GM12878 (cell line): ENCODE results near the gene CAPN15. TPM values are rescaled to one million over a fixed set of nuclear protein-coding genes. Genes with fewer than 3 reads are reported as not detected.

Source experiments
- ATAC-seq: fragments of 200-7000 bp; cut with Tn5 transposase; 3 replicates; pipeline ENCODE4 v1.9.1; 2020; ENCODE audit warnings: mild to moderate bottlenecking, moderate library complexity
- BruUV-seq: library from RNA; stranded (reverse); fragments of 400-500 nt; replicated peaks from 2 replicates; lab custom pipeline; 2021; lab: Mats Ljungman, UMichigan
- CTCF ChIA-PET: fragments of 300-600 bp; sonication (Branson Sonifier 250); formaldehyde crosslinking; extraction: SDS; loops from one replicate; lab custom pipeline; 2021; ENCODE audit warnings: inconsistent platforms; lab: Yijun Ruan, JAX
- POLR2A ChIA-PET: fragments of 350-600 bp; formaldehyde crosslinking; extraction: SDS; loops from one replicate; lab custom pipeline; 2021; ENCODE audit warnings: inconsistent platforms; lab: Charles Lee
- RAD21 ChIA-PET: fragments of 300-600 bp; sonication (Branson Sonifier 250); formaldehyde crosslinking; loops from one replicate; lab custom pipeline; 2023; ENCODE audit warnings: antibody characterized with exemption; ENCODE audit not compliant: unreplicated experiment; lab: Charles Lee
- SMC1A ChIA-PET: fragments of 300-600 bp; sonication (Branson Sonifier 250); formaldehyde crosslinking; loops from one replicate; lab custom pipeline; 2023; ENCODE audit not compliant: unreplicated experiment, uncharacterized antibody; lab: Charles Lee
- DNase-seq: peaks from one replicate; pipeline ENCODE4 v3.0.0-alpha.2; 2011; ENCODE audit warnings: low read depth, low spot score
- FAIRE-seq: peaks from 3 replicates; lab custom pipeline; 2011; peaks lifted over from hg19 to GRCh38; lab: Jason Lieb, UNC
- H2AFZ ChIP-seq: 2 replicates; pipeline ENCODE4 v1.6.0; 2011; ENCODE audit warnings: low read depth, low read length, control low read depth; ENCODE audit not compliant: control insufficient read depth
- H3K27ac ChIP-seq: 2 replicates; pipeline ENCODE4 v1.5.1; 2011; ENCODE audit warnings: control low read depth; ENCODE audit not compliant: control insufficient read depth, insufficient read depth
- H3K27me3 ChIP-seq, 2 experiments: replicated peaks in 1 of 2; 2 replicates each; pipeline versions ENCODE4 v1.6.0 to v1.6.1; 2011; ENCODE audit warnings: low read length in 1 of 2; ENCODE audit not compliant: control insufficient read depth in 2 of 2, insufficient read depth in 2 of 2
- H3K36me3 ChIP-seq, 2 experiments: 2 replicates each; pipeline ENCODE4 v1.5.1; 2011; ENCODE audit warnings: low read length in 1 of 2; ENCODE audit not compliant: control insufficient read depth in 2 of 2, insufficient read depth in 2 of 2
- H3K4me1 ChIP-seq: 2 replicates; pipeline ENCODE4 v1.6.1; 2011; ENCODE audit warnings: mild to moderate bottlenecking, low read length, moderate library complexity, mixed read lengths; ENCODE audit not compliant: control insufficient read depth, insufficient read depth
- H3K4me2 ChIP-seq: 2 replicates; pipeline ENCODE4 v1.6.0; 2011; ENCODE audit warnings: control low read depth; ENCODE audit not compliant: control insufficient read depth, insufficient read depth
- H3K4me3 ChIP-seq: fragments of 200-600 bp; sonication (generic); 2 replicates; pipeline ENCODE4 v1.5.1; 2016
- H3K79me2 ChIP-seq: 2 replicates; pipeline ENCODE4 v1.6.0; 2011; ENCODE audit warnings: low read length; ENCODE audit not compliant: control insufficient read depth, insufficient read depth
- H3K9ac ChIP-seq: 2 replicates; pipeline ENCODE4 v1.8.0; 2011; ENCODE audit warnings: low read length, control low read depth, mixed read lengths; ENCODE audit not compliant: control insufficient read depth, insufficient read depth
- H3K9me3 ChIP-seq: replicated peaks from 3 replicates; pipeline ENCODE4 v1.5.1; 2011; ENCODE audit warnings: mild to moderate bottlenecking, low read length; ENCODE audit not compliant: control insufficient read depth, insufficient read depth
- H4K20me1 ChIP-seq: 2 replicates; pipeline ENCODE4 v1.6.0; 2011; ENCODE audit not compliant: control insufficient read depth, insufficient read depth
- ASH2L ChIP-seq: fragments of 300-600, 200-600 bp; sonication (generic); IDR thresholded peaks from 2 replicates; pipeline ENCODE4 v1.6.1; 2017; ENCODE audit warnings: low read depth, mild to moderate bottlenecking, borderline replicate concordance
- BHLHE40 ChIP-seq, 2 experiments: fragments of 450-650 bp in 1 of 2; IDR thresholded peaks; 2 replicates each; pipeline ENCODE4 v1.6.1; 2011 to 2017; ENCODE audit warnings: low read depth in 2 of 2, borderline replicate concordance in 1 of 2, improper control_type of control experiment in 1 of 2, low read length in 1 of 2, mild to moderate bottlenecking in 1 of 2
- BRCA1 ChIP-seq: IDR thresholded peaks from 2 replicates; pipeline ENCODE4 v1.6.1; 2011; ENCODE audit warnings: low read depth, low read length, improper control_type of control experiment
- CBFB ChIP-seq: IDR thresholded peaks from 2 replicates; pipeline ENCODE4 v1.6.1; 2016; ENCODE audit warnings: antibody characterized with exemption, low read depth
- EGR1 ChIP-seq, 2 experiments: IDR thresholded peaks; 1 replicate in 1 of 2; 2 replicates in 1 of 2; pipeline ENCODE4 v1.6.1; 2011 to 2012; ENCODE audit warnings: low read depth in 2 of 2, low read length in 2 of 2, borderline replicate concordance in 1 of 2, mild to moderate bottlenecking in 1 of 2, moderate library complexity in 1 of 2
- ELK1 ChIP-seq: IDR thresholded peaks from 2 replicates; pipeline ENCODE4 v1.6.1; 2012; ENCODE audit warnings: low read depth, low read length, improper control_type of control experiment
- EZH2 ChIP-seq: IDR thresholded peaks from 2 replicates; pipeline ENCODE4 v1.6.1; 2012; ENCODE audit warnings: low read depth, mild to moderate bottlenecking, control low read depth, inconsistent platforms, low read length, borderline replicate concordance; ENCODE audit not compliant: control insufficient read depth
- FOXK2 ChIP-seq: fragments of 450-650 bp; IDR thresholded peaks from 2 replicates; pipeline ENCODE4 v1.6.1; 2017; ENCODE audit warnings: mild to moderate bottlenecking, moderate library complexity
- GATAD2B ChIP-seq: fragments of 450-650 bp; conservative IDR thresholded peaks from 2 replicates; pipeline ENCODE4 v1.6.1; 2017; ENCODE audit warnings: low read depth, mild to moderate bottlenecking, moderate library complexity
- POLR2AphosphoS2 ChIP-seq: IDR thresholded peaks from 2 replicates; pipeline ENCODE4 v1.6.1; 2011; ENCODE audit warnings: low read depth, mild to moderate bottlenecking, low read length, improper control_type of control experiment, moderate library complexity
- SRF ChIP-seq, 2 experiments: IDR thresholded peaks; 2 replicates each; pipeline ENCODE4 v1.6.1; 2011; ENCODE audit warnings: low read depth in 2 of 2, low read length in 2 of 2, mild to moderate bottlenecking in 1 of 2, moderate library complexity in 1 of 2
- STAT3 ChIP-seq: IDR thresholded peaks from 2 replicates; pipeline ENCODE4 v1.6.1; 2011; ENCODE audit warnings: low read depth, low read length, improper control_type of control experiment
- TCF3 ChIP-seq: IDR thresholded peaks from 2 replicates; pipeline ENCODE4 v1.6.1; 2012; ENCODE audit warnings: low read depth, mild to moderate bottlenecking, low read length, borderline replicate concordance; ENCODE audit not compliant: insufficient read depth
- ZBTB33 ChIP-seq: fragments of 450-650 bp; IDR thresholded peaks from 2 replicates; pipeline ENCODE4 v1.6.1; 2017; ENCODE audit warnings: mild to moderate bottlenecking
- ZNF592 ChIP-seq: fragments of 450-650 bp; IDR thresholded peaks from 2 replicates; pipeline ENCODE4 v1.6.1; 2017; ENCODE audit warnings: mild to moderate bottlenecking, moderate library complexity
- ZZZ3 ChIP-seq: IDR thresholded peaks from 2 replicates; pipeline ENCODE4 v1.6.1; 2011; ENCODE audit warnings: low read depth; ENCODE audit not compliant: control insufficient read depth, insufficient read length
- WGBS: methylation state at CpG from one replicate; pipeline ENCODE4 v1.1.6; 2016; ENCODE audit warnings: low lambda C conversion rate; ENCODE audit not compliant: insufficient replicate concordance, insufficient coverage; ENCODE audit errors: missing lambda C conversion rate; 5-methylcytosine and 5-hydroxymethylcytosine counted together
- in situ Hi-C: fragments of 300-500 bp; cut with MboI; formaldehyde crosslinking; loops from 9 replicates; pipeline ENCODE4 v1.14.3; 2018; ENCODE audit warnings: mixed read lengths
- intact Hi-C: fragments of 100-400 bp; cut with micrococcal nuclease; formaldehyde crosslinking; loops from one replicate; pipeline ENCODE4 v1.14.2; 2022; ENCODE audit not compliant: unreplicated experiment
- polyA plus RNA-seq, 11 experiments: library from polyadenylated mRNA; depleted of rRNA in 4 of 11; unstranded in 6 of 11; stranded (reverse) in 5 of 11; fragments of >200 nt; fragmentation: Nextera tagmentation in 4 of 11; fragmentation: Illumina TruSeq in 1 of 11; extraction: Ambion mirVana in 4 of 11; extraction: Trizol in 1 of 11; gene quantifications; 1 replicate in 1 of 11; 2 replicates in 10 of 11; pipeline versions ENCODE4 v1.2.1 to v1.2.3, GENCODE V29; 2011 to 2016; ENCODE audit warnings: inconsistent platforms in 2 of 11, missing spikeins in 2 of 11, low read depth in 1 of 11
- total RNA-seq, 4 experiments: library from RNA; depleted of rRNA in 3 of 4; stranded (reverse); fragments of >200 nt in 3 of 4; fragmentation: Illumina TruSeq in 1 of 4; extraction: Trizol in 1 of 4; gene quantifications; 2 replicates each; pipeline versions ENCODE4 v1.2.1 to v1.2.3, GENCODE V29; 2013 to 2021

CAPN15 gene
- total and polyA plus RNA-seq, 10 of the 15 experiments (the other 5 are each of a cell fraction or from before 2014, with no cell fraction given) = 0.40 to 78.5 (median 8.3) TPM

GRCh38 chr16:490768-491167 lies 36.7 kb upstream of the CAPN15 start:
- H3K27me3 ChIP-seq = no peaks in the 10 kb centered on the region
- no peaks in the 10 kb centered on the region for H4K20me1 ChIP-seq
- no peaks in the 10 kb centered on the region for H3K9me3 ChIP-seq
- FAIRE-seq (no peak), ATAC-seq (no peak), DNase-seq (no peak)
- H3K4me2 ChIP-seq = no peak overlapping the region
- no peak overlapping the region for H3K9ac ChIP-seq
- H2AFZ ChIP-seq = no peak overlapping the region
- WGBS = 30% methylated on average over 10 of the region's 10 CpGs
- intact Hi-C loops = loop anchor here (10.0 kb wide), 1 partner anchor 96 kb away; the partner anchor contains the start of gene NME4
- ChIA-PET CTCF (no interaction called here), POLR2A (interaction anchor here (0.5 kb wide), 1 partner anchor 1889 kb away, joined by 3 read pairs; no protein-coding TSS in a partner anchor), RAD21 (no interaction called here), SMC1A (no interaction called here)
- H3K36me3 ChIP-seq = peaks cover 0 to 5% of the 10 kb centered on the region in 2 experiments; a peak in 2 of 4 replicates
- no peak overlapping the region for H3K4me3 ChIP-seq
- no peaks in the 10 kb centered on the region for H3K4me1 ChIP-seq
- no peak overlapping the region for H3K27ac ChIP-seq
- no TSS peak for BruUV-seq
- in situ Hi-C loops = no loop called here
- no peaks in the 10 kb centered on the region for H3K79me2 ChIP-seq
- TF ChIP-seq STAT3 (no peak), FOXK2 (no peak), ASH2L (no peak), GATAD2B (no peak), EGR1 (IDR thresholded peaks at IDR 0.05; ENCODE audit: borderline replicate concordance in 1 of 2, low read depth in 2 of 2, low read length in 2 of 2) (no peak), EZH2 (no peak), BHLHE40 (IDR thresholded peaks at IDR 0.05; ENCODE audit: borderline replicate concordance in 1 of 2, low read depth in 2 of 2, low read length in 1 of 2) (no peak), ZNF592 (no peak), ZZZ3 (no peak), ZBTB33 (no peak), TCF3 (no peak), CBFB (no peak), ELK1 (no peak), POLR2AphosphoS2 (no peak), BRCA1 (no peak), SRF (IDR thresholded peaks at IDR 0.05; ENCODE audit: low read depth in 2 of 2, low read length in 2 of 2) (no peak)
